ENCODE data around the gene USP24. TPM values are rescaled to one million over a fixed set of nuclear protein-coding genes. Genes with fewer than 3 reads are reported as not detected.

Gene USP24
- total RNA-seq, 1 experiment from 2014 or later: 35.3 TPM

DNA sequence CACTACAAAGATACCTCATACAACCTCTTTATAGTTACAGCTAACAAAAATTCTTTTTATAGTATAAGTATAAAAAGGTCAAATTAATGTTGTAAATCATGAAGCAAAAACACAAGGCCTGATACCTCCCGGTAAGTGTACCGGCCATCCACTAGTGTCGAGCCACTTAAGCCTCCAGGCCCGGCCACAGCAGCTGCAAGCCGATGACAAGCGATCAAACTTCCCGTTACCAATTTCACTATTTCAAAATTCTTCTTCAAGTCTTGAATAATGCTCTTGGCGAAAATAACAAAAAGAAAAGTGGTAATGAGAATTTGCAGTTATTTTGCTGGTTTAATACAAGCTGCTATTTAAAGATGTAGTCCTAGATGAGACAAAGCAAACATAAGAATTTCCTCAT is 67.6 kb downstream of the USP24 start:
- Histone ChIP-seq H3K23me2 (ENCODE audit: insufficient read length, low read depth, low read length, poor library complexity, severe bottlenecking) (no peaks in the 10 kb centered on the region), H4K20me1 (ENCODE audit: control insufficient read depth, insufficient read depth, insufficient read length) (no peaks in the 10 kb centered on the region), H4K5ac (ENCODE audit: insufficient read length, low read depth, low read length) (no peak overlapping the region), H3K4me2 (ENCODE audit: insufficient read depth, insufficient read length, low read length) (no peak overlapping the region), H3K79me2 (ENCODE audit: insufficient read depth, low read length) (no peaks in the 10 kb centered on the region), H3K23ac (ENCODE audit: insufficient read length, low read depth, low read length) (no peak overlapping the region), H3K9ac (ENCODE audit: extremely low read depth, insufficient read length, low read length) (no peak overlapping the region), H2BK5ac (ENCODE audit: insufficient read length, low read length) (no peak overlapping the region), H4K91ac (ENCODE audit: insufficient read length, low read depth, low read length) (no peak overlapping the region), H3K56ac (ENCODE audit: insufficient read length, low read depth, low read length) (no peak overlapping the region), H3K4ac (ENCODE audit: low read depth, low read length) (no peak overlapping the region), H3K27ac (ENCODE audit: insufficient read length, low read depth, low read length) (no peak overlapping the region), H3K27me3 (ENCODE audit: insufficient read depth, low read length) (no peaks in the 10 kb centered on the region), H2BK20ac (ENCODE audit: low read depth, low read length, poor library complexity, severe bottlenecking) (no peak overlapping the region), H3K14ac (ENCODE audit: insufficient read depth, low read length) (no peak overlapping the region), H3K9me3 (ENCODE audit: control insufficient read depth, low read depth, low read length) (no peaks in the 10 kb centered on the region), H3K79me1 (ENCODE audit: insufficient read depth, low read depth, low read length, poor library complexity, severe bottlenecking) (no peaks in the 10 kb centered on the region), H3K18ac (ENCODE audit: insufficient read length, low read depth, low read length) (no peak overlapping the region), H2BK15ac (ENCODE audit: low read depth, low read length) (no peak overlapping the region), H4K8ac (replicated peaks; ENCODE audit: insufficient read length, low read depth, low read length) (no peak overlapping the region), H2AK5ac (ENCODE audit: insufficient read length, low read length) (no peak overlapping the region), H2BK12ac (ENCODE audit: insufficient read length, low read depth, low read length) (no peak overlapping the region), H3T11ph (ENCODE audit: low read length) (no peak overlapping the region), H3K4me1 (ENCODE audit: insufficient read depth, low read length) (no peaks in the 10 kb centered on the region), H2AFZ (ENCODE audit: low read length) (no peak overlapping the region), H2BK120ac (ENCODE audit: low read depth, low read length, poor library complexity, severe bottlenecking) (no peak overlapping the region)
- Mint-ChIP-seq H3K27ac (no peak overlapping the region), H3K36me3 (ENCODE audit: insufficient read depth in 1 of 3, low read depth in 3 of 3) (peaks cover 11 to 43% (median 38%) of the 10 kb centered on the region in 3 experiments; a peak in 6 of 7 replicates), H3K4me3 (no peak overlapping the region), H3K4me1 (no peaks in the 10 kb centered on the region), H3K27me3 (ENCODE audit: low read depth) (no peaks in the 10 kb centered on the region), H3K9me3 (no peaks in the 10 kb centered on the region)
- no CpG with 5 or more reads among the region's 8 CpGs for WGBS (ENCODE audit: extremely low coverage, insufficient read length, low lambda C conversion rate)
- no peak for DNase-seq
- TF ChIP-seq, protein P1, sequence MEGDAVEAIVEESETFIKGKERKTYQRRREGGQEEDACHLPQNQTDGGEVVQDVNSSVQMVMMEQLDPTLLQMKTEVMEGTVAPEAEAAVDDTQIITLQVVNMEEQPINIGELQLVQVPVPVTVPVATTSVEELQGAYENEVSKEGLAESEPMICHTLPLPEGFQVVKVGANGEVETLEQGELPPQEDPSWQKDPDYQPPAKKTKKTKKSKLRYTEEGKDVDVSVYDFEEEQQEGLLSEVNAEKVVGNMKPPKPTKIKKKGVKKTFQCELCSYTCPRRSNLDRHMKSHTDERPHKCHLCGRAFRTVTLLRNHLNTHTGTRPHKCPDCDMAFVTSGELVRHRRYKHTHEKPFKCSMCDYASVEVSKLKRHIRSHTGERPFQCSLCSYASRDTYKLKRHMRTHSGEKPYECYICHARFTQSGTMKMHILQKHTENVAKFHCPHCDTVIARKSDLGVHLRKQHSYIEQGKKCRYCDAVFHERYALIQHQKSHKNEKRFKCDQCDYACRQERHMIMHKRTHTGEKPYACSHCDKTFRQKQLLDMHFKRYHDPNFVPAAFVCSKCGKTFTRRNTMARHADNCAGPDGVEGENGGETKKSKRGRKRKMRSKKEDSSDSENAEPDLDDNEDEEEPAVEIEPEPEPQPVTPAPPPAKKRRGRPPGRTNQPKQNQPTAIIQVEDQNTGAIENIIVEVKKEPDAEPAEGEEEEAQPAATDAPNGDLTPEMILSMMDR (conservative IDR thresholded peaks at IDR 0.05): no peak

Data from H9 (cell line).